Neural progenitor cell (in vitro differentiated cells): ENCODE data around the gene GRK6. TPM values are rescaled to one million over a fixed set of nuclear protein-coding genes. Genes with fewer than 3 reads are reported as not detected.
A peak's percentile ranks its signal among the peaks of the same experiment; 100 is the strongest.

ENCODE experiments used
- DNase-seq: peaks from one replicate; pipeline ENCODE4 v3.0.0-alpha.2; 2016; ENCODE audit warnings: low spot score
- H2AFZ ChIP-seq: fragments of 200-600 bp; sonication (generic); replicated peaks from 2 replicates; pipeline ENCODE4 v1.6.1; 2016; ENCODE audit warnings: antibody characterized with exemption
- H3F3A ChIP-seq: fragments of 200-600 bp; sonication (generic); 2 replicates; pipeline ENCODE4 v1.6.1; 2016; ENCODE audit warnings: antibody characterized with exemption, low read depth
- H3K27ac ChIP-seq: fragments of 200-600 bp; sonication (generic); 2 replicates; pipeline ENCODE4 v1.5.1; 2016; ENCODE audit warnings: mild to moderate bottlenecking
- H3K27me3 ChIP-seq: fragments of 200-600 bp; sonication (generic); 2 replicates; pipeline ENCODE4 v1.6.1; 2016; ENCODE audit warnings: mild to moderate bottlenecking, moderate library complexity
- H3K36me3 ChIP-seq: fragments of 200-600 bp; sonication (generic); 2 replicates; pipeline ENCODE4 v1.5.1; 2016
- H3K4me1 ChIP-seq: fragments of 200-600 bp; sonication (generic); 2 replicates; pipeline ENCODE4 v1.6.1; 2016; ENCODE audit warnings: mixed run types
- H3K4me2 ChIP-seq: fragments of 200-600 bp; sonication (generic); 2 replicates; pipeline ENCODE4 v1.6.1; 2016
- H3K4me3 ChIP-seq: fragments of 200-600 bp; sonication (generic); 2 replicates; pipeline ENCODE4 v1.5.1; 2016
- H3K79me2 ChIP-seq: fragments of 200-600 bp; sonication (generic); 2 replicates; pipeline ENCODE4 v1.6.1; 2016; ENCODE audit warnings: low read depth
- H3K9ac ChIP-seq: fragments of 200-600 bp; sonication (generic); 2 replicates; pipeline ENCODE4 v1.6.1; 2016
- H3K9me3 ChIP-seq: fragments of 200-600 bp; sonication (generic); 2 replicates; pipeline ENCODE4 v1.5.1; 2016; ENCODE audit warnings: low read depth
- H4K20me1 ChIP-seq: fragments of 200-600 bp; sonication (generic); 2 replicates; pipeline ENCODE4 v1.6.1; 2016; ENCODE audit warnings: low read depth
- H3K27ac Mint-ChIP-seq: 3 replicates; pipeline ENCODE4 v1.8.0; 2021; ENCODE audit warnings: mixed read lengths
- H3K27me3 Mint-ChIP-seq: 2 replicates; pipeline ENCODE4 v1.8.0; 2022; ENCODE audit warnings: low read depth, mild to moderate bottlenecking, inconsistent platforms, moderate library complexity, mixed read lengths; ENCODE audit not compliant: insufficient read depth
- H3K36me3 Mint-ChIP-seq: 3 replicates; pipeline ENCODE4 v1.8.0; 2021; ENCODE audit warnings: mixed read lengths
- H3K4me1 Mint-ChIP-seq: 3 replicates; pipeline ENCODE4 v1.8.0; 2021; ENCODE audit warnings: mixed read lengths
- H3K4me3 Mint-ChIP-seq: 3 replicates; pipeline ENCODE4 v1.8.0; 2021; ENCODE audit warnings: mild to moderate bottlenecking, moderate library complexity, mixed read lengths
- H3K9me3 Mint-ChIP-seq: 3 replicates; pipeline ENCODE4 v1.8.0; 2020; ENCODE audit warnings: mixed read lengths
- CTCF ChIP-seq: fragments of 200-600 bp; sonication (generic); IDR thresholded peaks from 2 replicates; pipeline ENCODE4 v1.5.1; 2017; ENCODE audit warnings: antibody characterized with exemption, mild to moderate bottlenecking
- EZH2 ChIP-seq: fragments of 200-600 bp; sonication (generic); IDR thresholded peaks from 2 replicates; pipeline ENCODE4 v1.6.1; 2017; ENCODE audit warnings: antibody characterized with exemption, mild to moderate bottlenecking, moderate library complexity
- EZH2phosphoT487 ChIP-seq: fragments of 200-600 bp; sonication (generic); IDR thresholded peaks from 2 replicates; pipeline ENCODE4 v1.6.1; 2017; ENCODE audit warnings: antibody characterized with exemption
- total RNA-seq: library from RNA; depleted of rRNA; stranded (reverse); fragments of >200 nt; gene quantifications from 2 replicates; pipeline ENCODE4 v1.2.3, GENCODE V29; 2015; ENCODE audit warnings: low replicate concordance

Gene GRK6
- total RNA-seq, 1 donor from 2014 or later = 24.0 TPM

- peaks cover 28% of the 10 kb centered on the region for H3F3A ChIP-seq
- Mint-ChIP-seq H3K4me3 (peak overlapping the region; percentile 86), H3K4me1 (peaks cover 10% of the 10 kb centered on the region), H3K27me3 (peaks cover 48% of the 10 kb centered on the region), H3K36me3 (no peaks in the 10 kb centered on the region), H3K9me3 (no peaks in the 10 kb centered on the region), H3K27ac (no peak overlapping the region)
- peak overlapping the region; percentile 96 for H3K4me2 ChIP-seq
- H3K27ac ChIP-seq = no peak overlapping the region
- peak; percentile 58 for DNase-seq
- TF ChIP-seq EZH2phosphoT487 = peak; percentile 82
- no peak for TF ChIP-seq CTCF
- peak; percentile 84 for TF ChIP-seq EZH2
- H3K79me2 ChIP-seq = no peaks in the 10 kb centered on the region
- H3K4me1 ChIP-seq = peaks cover 15% of the 10 kb centered on the region
- peaks cover 82% of the 10 kb centered on the region for H3K27me3 ChIP-seq
- no peak overlapping the region for H3K9ac ChIP-seq
- no peaks in the 10 kb centered on the region for H3K36me3 ChIP-seq
- no peaks in the 10 kb centered on the region for H3K9me3 ChIP-seq
- peak overlapping the region; percentile 49 for H3K4me3 ChIP-seq
- H4K20me1 ChIP-seq = no peaks in the 10 kb centered on the region
- H2AFZ ChIP-seq = peak overlapping the region; percentile 90
Observed at GRCh38 chr5:177403102-177403791, 23.2 kb upstream of the GRK6 start.

- Histone ChIP-seq H3F3A (peaks cover 28% of the 10 kb centered on the region), H3K27me3 (peaks cover 89% of the 10 kb centered on the region), H3K36me3 (no peaks in the 10 kb centered on the region), H3K4me1 (peaks cover 15% of the 10 kb centered on the region), H3K9me3 (no peaks in the 10 kb centered on the region), H4K20me1 (no peaks in the 10 kb centered on the region), H3K9ac (no peak overlapping the region), H2AFZ (peak overlapping the region; percentile 90), H3K4me3 (peak overlapping the region; percentile 49), H3K79me2 (no peaks in the 10 kb centered on the region), H3K27ac (no peak overlapping the region), H3K4me2 (peak overlapping the region; percentile 96)
- H3K4me1 Mint-ChIP-seq = peaks cover 10% of the 10 kb centered on the region
- TF ChIP-seq EZH2 (peak; percentile 87), CTCF (peak; percentile 52), EZH2phosphoT487 (peak; percentile 67)
- peak; percentile 83 for DNase-seq
- H3K27me3 Mint-ChIP-seq = peaks cover 48% of the 10 kb centered on the region
- no peak overlapping the region for H3K27ac Mint-ChIP-seq
- H3K4me3 Mint-ChIP-seq = peak overlapping the region; percentile 86
- H3K9me3 Mint-ChIP-seq = no peaks in the 10 kb centered on the region
- H3K36me3 Mint-ChIP-seq = no peaks in the 10 kb centered on the region
Observed at GRCh38 chr5:177403792-177404640, 22.5 kb upstream of the GRK6 start.

DNA sequence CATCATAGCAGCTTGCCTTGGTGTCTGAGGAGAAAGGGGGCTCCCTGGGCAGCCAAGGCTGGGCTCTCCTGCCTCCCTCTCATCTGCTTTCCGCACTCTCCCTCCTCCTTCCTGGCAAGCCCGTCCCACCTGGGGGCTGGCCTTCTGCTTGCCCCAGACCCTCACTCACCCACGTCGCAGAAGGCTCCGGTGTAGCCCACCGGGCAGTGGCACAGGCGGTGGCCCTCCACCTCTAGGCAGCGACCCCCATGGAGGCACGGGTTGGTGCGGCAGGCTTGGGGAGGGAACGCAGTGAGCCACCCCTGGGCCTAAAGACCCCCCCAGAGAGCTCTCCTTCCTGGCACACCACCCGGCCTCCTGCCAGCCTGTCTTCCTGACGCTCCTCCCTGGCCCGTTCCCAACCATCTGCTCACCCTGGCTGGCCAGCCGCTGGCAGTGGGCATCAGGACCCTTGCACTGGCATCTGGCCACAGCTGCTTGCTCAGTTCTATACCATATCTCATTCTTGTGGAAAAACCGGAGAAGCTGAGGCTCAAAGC, 21.8 kb upstream of the GRK6 start:
- Mint-ChIP-seq H3K36me3 (no peaks in the 10 kb centered on the region), H3K9me3 (no peaks in the 10 kb centered on the region), H3K4me1 (peaks cover 10% of the 10 kb centered on the region), H3K27me3 (peaks cover 53% of the 10 kb centered on the region), H3K27ac (no peak overlapping the region), H3K4me3 (peak overlapping the region; percentile 74)
- Histone ChIP-seq H3K4me3 (peak overlapping the region; percentile 49), H3K27ac (no peak overlapping the region), H3K9ac (no peak overlapping the region), H3K36me3 (no peaks in the 10 kb centered on the region), H3F3A (peaks cover 28% of the 10 kb centered on the region), H3K4me2 (peak overlapping the region; percentile 96), H2AFZ (peak overlapping the region; percentile 90), H3K27me3 (peaks cover 95% of the 10 kb centered on the region), H4K20me1 (no peaks in the 10 kb centered on the region), H3K79me2 (no peaks in the 10 kb centered on the region), H3K9me3 (no peaks in the 10 kb centered on the region), H3K4me1 (peaks cover 15% of the 10 kb centered on the region)
- no peak for DNase-seq
- TF ChIP-seq EZH2 (no peak), CTCF (no peak), EZH2phosphoT487 (no peak)
